ENCODE results near the gene POLD4. TPM values are rescaled to one million over a fixed set of nuclear protein-coding genes. Genes with fewer than 3 reads are reported as not detected.

The POLD4 gene
- total and polyA plus RNA-seq, 10 donors = 81.4 to 290 (median 128) TPM

DNA sequence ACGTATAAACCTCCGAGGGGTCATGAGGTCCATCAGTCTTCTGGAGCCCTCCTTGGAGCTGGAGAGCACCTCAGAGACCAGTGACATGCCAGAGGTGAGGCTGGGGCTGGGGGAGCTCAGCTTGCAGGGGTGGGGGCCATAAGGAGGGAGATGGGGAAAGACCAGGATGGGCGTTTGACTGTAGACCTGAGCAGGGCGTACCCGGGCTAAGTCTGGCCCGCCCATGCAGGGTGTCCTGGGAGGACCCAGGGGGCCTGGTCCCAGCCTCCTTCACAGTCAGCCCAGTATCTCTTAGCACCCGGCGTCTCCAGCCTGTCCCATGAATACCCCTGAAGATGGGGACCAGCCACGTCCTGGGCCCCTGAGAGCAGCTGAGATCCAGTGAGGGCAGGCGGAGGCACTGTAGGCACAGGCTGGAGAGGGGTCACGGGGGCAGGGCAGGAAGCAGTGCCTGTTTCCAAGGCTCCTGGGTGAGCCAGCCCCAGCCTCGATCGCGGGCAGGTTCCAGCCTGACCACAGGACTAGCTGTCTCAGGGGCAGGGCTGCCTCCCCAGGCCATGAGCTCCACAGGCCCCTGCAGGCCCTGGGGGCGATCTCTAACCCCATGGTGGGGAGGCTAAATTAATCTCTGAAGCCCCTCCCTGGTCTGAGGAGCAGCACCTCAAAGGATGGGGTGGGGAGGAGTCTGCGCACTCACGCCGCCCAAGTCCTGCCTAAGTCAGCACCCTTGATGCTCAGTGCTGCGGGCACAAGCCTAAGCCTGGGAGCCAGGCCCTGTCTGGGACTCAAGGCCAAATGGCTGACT is 42.9 kb downstream of the POLD4 start:
- peaks cover 0 to 54% (median 18%) of the 10 kb centered on the region in 6 donors for H3K36me3 ChIP-seq
- WGBS, 5 donors = 86 to 94% (median 87%) methylated on average over 11 to 19 of the region's 19 CpGs
- peaks cover 0 to 42% (median 15%) of the 10 kb centered on the region in 6 donors for H3K4me1 ChIP-seq
- no peaks in the 10 kb centered on the region for H3K9me3 ChIP-seq
- peak overlapping the region in 2 of 8 donors; percentile 75 to 81 for H3K27ac ChIP-seq
- intact Hi-C loops (cut with DNase I; ENCODE audit: low total_unique reads) = no loop called here
- no peak overlapping the region for H3K4me3 ChIP-seq
- H3K27me3 ChIP-seq (replicated peaks in 1 of 7) = no peaks in the 10 kb centered on the region
- TF ChIP-seq POLR2AphosphoS5 (IDR thresholded peaks at IDR 0.05) = no peak
- no peak for TF ChIP-seq CTCF (IDR thresholded peaks at IDR 0.05 in 8 of 11, conservative IDR thresholded peaks at IDR 0.05 in 3 of 11)
- no peak for TF ChIP-seq POLR2A (IDR thresholded peaks at IDR 0.05)
- DNase-seq = peak; percentile 73

GRCh38 chr11:67309661-67310061 is 43.7 kb downstream of the POLD4 start:
- Histone ChIP-seq H3K4me1 (peaks cover 1 to 50% (median 18%) of the 10 kb centered on the region in 6 donors), H3K27me3 (replicated peaks in 1 of 7) (no peaks in the 10 kb centered on the region), H3K4me3 (no peak overlapping the region), H3K9me3 (no peaks in the 10 kb centered on the region), H3K27ac (no peak overlapping the region), H3K36me3 (peaks cover 0 to 54% (median 18%) of the 10 kb centered on the region in 6 donors)
- TF ChIP-seq POLR2A (IDR thresholded peaks at IDR 0.05) (no peak), POLR2AphosphoS5 (IDR thresholded peaks at IDR 0.05) (peak in 1 of 3 donors; percentile 15)
- intact Hi-C loops (cut with DNase I; ENCODE audit: low total_unique reads) = no loop called here
- DNase-seq = no peak
- WGBS, 5 donors = 93 to 96% (median 95%) methylated on average over 5 to 14 of the region's 14 CpGs

DNA sequence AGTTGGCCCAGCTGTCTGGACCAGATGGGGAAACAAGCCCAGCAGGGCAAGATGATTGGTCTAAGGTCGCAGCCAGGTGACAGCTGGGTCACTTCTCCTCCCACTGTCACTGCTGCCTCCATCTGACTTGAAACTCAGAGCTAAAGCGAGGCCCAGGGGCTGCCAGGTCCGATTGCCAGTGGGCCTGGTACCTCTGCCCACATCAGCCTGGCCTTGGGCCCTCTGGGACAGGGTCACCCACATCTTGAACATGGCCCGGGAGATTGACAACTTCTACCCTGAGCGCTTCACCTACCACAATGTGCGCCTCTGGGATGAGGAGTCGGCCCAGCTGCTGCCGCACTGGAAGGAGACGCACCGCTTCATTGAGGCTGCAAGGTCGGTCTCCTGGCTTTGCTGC is 44.2 kb downstream of the POLD4 start:
- Histone ChIP-seq H3K27me3 (replicated peaks in 1 of 7) (no peaks in the 10 kb centered on the region), H3K27ac (no peak overlapping the region), H3K4me3 (no peak overlapping the region), H3K9me3 (no peaks in the 10 kb centered on the region), H3K36me3 (peaks cover 0 to 54% (median 18%) of the 10 kb centered on the region in 6 donors), H3K4me1 (peaks cover 6 to 55% (median 23%) of the 10 kb centered on the region in 6 donors)
- DNase-seq = peak; percentile 59
- TF ChIP-seq CTCF (IDR thresholded peaks at IDR 0.05 in 8 of 11, conservative IDR thresholded peaks at IDR 0.05 in 3 of 11) = no peak
- no peak for TF ChIP-seq POLR2A (IDR thresholded peaks at IDR 0.05)
- TF ChIP-seq POLR2AphosphoS5 (IDR thresholded peaks at IDR 0.05) = no peak
- WGBS, 5 donors = 88 to 97% (median 94%) methylated on average over 10 to 11 of the region's 11 CpGs
- intact Hi-C loops (cut with DNase I; ENCODE audit: low total_unique reads) = no loop called here

DNA sequence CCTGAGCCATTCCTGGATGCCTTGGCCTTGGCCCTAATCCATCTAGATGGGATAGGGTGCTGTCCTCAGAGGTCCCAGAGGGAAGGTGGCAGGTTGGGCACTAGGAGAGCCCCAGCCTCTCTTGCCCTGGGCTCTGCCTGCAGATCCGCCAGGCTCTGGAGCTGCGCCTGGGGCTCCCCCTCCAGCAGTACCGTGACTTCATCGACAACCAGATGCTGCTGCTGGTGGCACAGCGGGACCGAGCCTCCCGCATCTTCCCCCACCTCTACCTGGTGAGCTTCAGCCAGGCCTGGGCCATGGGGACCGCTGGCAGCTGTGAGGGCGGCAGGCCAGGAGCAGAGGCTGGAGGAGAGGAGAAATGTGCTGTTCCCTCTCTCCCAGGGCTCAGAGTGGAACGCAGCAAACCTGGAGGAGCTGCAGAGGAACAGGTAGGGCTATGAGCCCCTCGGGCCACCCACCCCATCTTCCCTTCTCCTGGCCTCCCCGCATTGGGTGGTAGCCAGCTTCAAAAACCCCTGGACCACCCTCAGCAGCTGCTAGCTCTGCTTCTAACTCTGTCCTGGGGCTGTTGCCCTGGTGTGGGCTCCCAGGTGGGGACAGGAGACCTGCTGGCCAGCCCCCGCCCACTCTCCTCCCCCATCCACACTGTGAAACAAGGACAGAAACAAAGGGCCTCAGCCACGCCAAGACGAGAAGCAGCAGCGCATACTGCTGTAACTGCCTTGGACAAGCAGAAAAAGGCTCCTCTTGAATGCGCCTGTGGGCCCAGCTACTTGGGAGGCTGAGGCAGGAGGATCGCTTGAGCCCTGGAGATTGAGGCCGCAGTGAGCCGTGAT is 45.1 kb downstream of the POLD4 start:
- Histone ChIP-seq H3K4me1 (peaks cover 7 to 55% (median 27%) of the 10 kb centered on the region in 6 donors), H3K36me3 (peaks cover 0 to 54% (median 18%) of the 10 kb centered on the region in 6 donors), H3K27ac (no peak overlapping the region), H3K27me3 (replicated peaks in 1 of 7) (no peaks in the 10 kb centered on the region), H3K9me3 (no peaks in the 10 kb centered on the region), H3K4me3 (no peak overlapping the region)
- TF ChIP-seq CTCF (IDR thresholded peaks at IDR 0.05 in 8 of 11, conservative IDR thresholded peaks at IDR 0.05 in 3 of 11) (no peak), POLR2A (IDR thresholded peaks at IDR 0.05) (no peak), POLR2AphosphoS5 (IDR thresholded peaks at IDR 0.05) (no peak)
- intact Hi-C loops (cut with DNase I; ENCODE audit: low total_unique reads) = no loop called here
- 93 to 98% (median 95%) methylated on average over 8 to 20 of the region's 20 CpGs for WGBS, 5 donors
- peak; percentile 66 for DNase-seq

Measured in spleen (tissue), 11 donors.